Loucy (cell line): ENCODE results near the gene CYP2W1.

Experiments
- CTCF ChIP-seq: fragments of 200-600 bp; sonication (generic); conservative IDR thresholded peaks from 2 replicates; pipeline ENCODE4 v1.5.1; 2014; ENCODE audit warnings: mild to moderate bottlenecking, antibody characterized with exemption, low read length
- EZH2phosphoT487 ChIP-seq: fragments of 200-600 bp; IDR thresholded peaks from 2 replicates; pipeline ENCODE4 v1.6.1; 2018; ENCODE audit warnings: antibody characterized with exemption, mild to moderate bottlenecking, moderate library complexity, borderline replicate concordance

GRCh38 chr7:978049-978346, 5.0 kb upstream of the CYP2W1 start:
- TF ChIP-seq CTCF (no peak), EZH2phosphoT487 (no peak)
